ENCODE data around the gene SLC26A1. TPM values are rescaled to one million over a fixed set of nuclear protein-coding genes. Genes with fewer than 3 reads are reported as not detected.
A peak's percentile ranks its signal among the peaks of the same experiment; 100 is the strongest.

SLC26A1 gene
- total and polyA plus RNA-seq, 12 donors, result 0.06 to 0.66 (median 0.33) TPM; not detected in 8

GRCh38 chr4:965048-965765 lies 28.0 kb downstream of the SLC26A1 start:
- Histone ChIP-seq H3K4me1 (peaks cover 0 to 12% (median 0%) of the 10 kb centered on the region in 9 donors), H3K36me3 (peaks cover 0 to 59% (median 17%) of the 10 kb centered on the region in 9 donors), H3K9me3 (no peaks in the 10 kb centered on the region), H3K27ac (no peak overlapping the region), H3K27me3 (peaks cover 0 to 10% (median 0%) of the 10 kb centered on the region in 7 donors), H3K4me3 (no peak overlapping the region)
- intact Hi-C loops (cut with DNase I), result no loop called here
- DNase-seq (peak in 1 of 2 donors; percentile 12), ATAC-seq (no peak)
- WGBS, 2 donors, result 94% methylated on average over 26 of the region's 26 CpGs
- TF ChIP-seq CTCF (IDR thresholded peaks at IDR 0.05), result no peak

GRCh38 chr4:964346-965025 lies 28.7 kb downstream of the SLC26A1 start:
- no peak overlapping the region for H3K27ac ChIP-seq
- ATAC-seq (no peak), DNase-seq (peak in 1 of 2 donors; percentile 11)
- no peak for TF ChIP-seq CTCF (IDR thresholded peaks at IDR 0.05)
- 93 to 94% methylated on average over 23 of the region's 23 CpGs for WGBS, 2 donors
- no peaks in the 10 kb centered on the region for H3K9me3 ChIP-seq
- peaks cover 0 to 12% (median 0%) of the 10 kb centered on the region in 9 donors for H3K4me1 ChIP-seq
- intact Hi-C loops (cut with DNase I), result no loop called here
- H3K27me3 ChIP-seq, result peaks cover 0 to 10% (median 0%) of the 10 kb centered on the region in 7 donors
- H3K4me3 ChIP-seq, result no peak overlapping the region
- peaks cover 0 to 66% (median 17%) of the 10 kb centered on the region in 9 donors for H3K36me3 ChIP-seq

GRCh38 chr4:963276-964225 lies 29.7 kb downstream of the SLC26A1 start:
- H3K27ac ChIP-seq, result no peak overlapping the region
- no peak for ATAC-seq
- intact Hi-C loops (cut with DNase I), result no loop called here
- H3K9me3 ChIP-seq, result no peaks in the 10 kb centered on the region
- H3K4me3 ChIP-seq, result no peak overlapping the region
- TF ChIP-seq CTCF (IDR thresholded peaks at IDR 0.05), result no peak
- DNase-seq, result peak in 1 of 2 donors; percentile 13
- H3K36me3 ChIP-seq, result peaks cover 0 to 76% (median 17%) of the 10 kb centered on the region in 9 donors
- H3K4me1 ChIP-seq, result peaks cover 0 to 9% (median 0%) of the 10 kb centered on the region in 9 donors
- WGBS, 2 donors, result 96% methylated on average over 38 to 39 of the region's 39 CpGs
- peaks cover 0 to 5% (median 0%) of the 10 kb centered on the region in 7 donors for H3K27me3 ChIP-seq
